GM12878 (cell line): ENCODE measurements around the gene ACTR1A.

Experiments used
- CTCF ChIP-seq, 3 experiments: IDR thresholded peaks in 2 of 3; conservative IDR thresholded peaks in 1 of 3; 2 replicates each; pipeline ENCODE4 v1.5.1; 2011; ENCODE audit warnings: low read depth in 3 of 3, low read length in 3 of 3, mild to moderate bottlenecking in 3 of 3, control low read depth in 2 of 3, moderate library complexity in 2 of 3, inconsistent platforms in 1 of 3, mixed read lengths in 1 of 3; ENCODE audit not compliant: control insufficient read depth in 2 of 3, insufficient read depth in 1 of 3; ENCODE audit errors: extremely low read depth in 1 of 3
- GABPA ChIP-seq: IDR thresholded peaks from 2 replicates; pipeline ENCODE4 v1.6.1; 2014; ENCODE audit warnings: antibody characterized with exemption, low read depth, mild to moderate bottlenecking, inconsistent platforms
- HDGF ChIP-seq: fragments of 450-650 bp; IDR thresholded peaks from 2 replicates; pipeline ENCODE4 v1.6.1; 2016; ENCODE audit warnings: antibody characterized with exemption
- NR2C2 ChIP-seq: IDR thresholded peaks from 2 replicates; pipeline ENCODE4 v1.6.1; 2011; ENCODE audit warnings: borderline replicate concordance, low read depth; ENCODE audit not compliant: control insufficient read depth, insufficient read length
- POLR2AphosphoS5 ChIP-seq: IDR thresholded peaks from 2 replicates; pipeline ENCODE4 v1.6.1; 2011; ENCODE audit warnings: mild to moderate bottlenecking, low read length, inconsistent platforms
- POU2F2 ChIP-seq: IDR thresholded peaks from 3 replicates; pipeline ENCODE4 v1.6.1; 2011; ENCODE audit warnings: low read depth, mild to moderate bottlenecking, low read length, borderline replicate concordance
- RAD51 ChIP-seq: fragments of 450-650 bp; IDR thresholded peaks from 2 replicates; pipeline ENCODE4 v1.6.1; 2016; ENCODE audit warnings: moderate library complexity, mild to moderate bottlenecking, inconsistent platforms
- SPI1 ChIP-seq: IDR thresholded peaks from 2 replicates; pipeline ENCODE4 v1.6.1; 2011; ENCODE audit warnings: low read depth, mild to moderate bottlenecking, low read length, moderate library complexity, borderline replicate concordance; ENCODE audit not compliant: insufficient read depth
- STAT3 ChIP-seq: IDR thresholded peaks from 2 replicates; pipeline ENCODE4 v1.6.1; 2011; ENCODE audit warnings: low read depth, low read length, improper control_type of control experiment
- TF ChIP-seq, protein P1 (sequence below): IDR thresholded peaks from 2 replicates; pipeline ENCODE4 v1.6.1; 2012; ENCODE audit warnings: low read length, inconsistent platforms
- TF ChIP-seq, protein P2 (sequence below): IDR thresholded peaks from 2 replicates; pipeline ENCODE4 v1.6.1; 2011; ENCODE audit warnings: low read depth, low read length, improper control_type of control experiment, borderline replicate concordance

- TF ChIP-seq RAD51 (no peak), CTCF (IDR thresholded peaks at IDR 0.05 in 2 of 3, conservative IDR thresholded peaks at IDR 0.05 in 1 of 3; ENCODE audit: control insufficient read depth in 2 of 3, extremely low read depth in 1 of 3, insufficient read depth in 1 of 3, low read depth in 3 of 3, low read length in 3 of 3) (no peak), POU2F2 (no peak), POLR2AphosphoS5 (no peak), STAT3 (no peak), NR2C2 (no peak), GABPA (no peak), HDGF (no peak), SPI1 (no peak)
- TF ChIP-seq, protein P1, sequence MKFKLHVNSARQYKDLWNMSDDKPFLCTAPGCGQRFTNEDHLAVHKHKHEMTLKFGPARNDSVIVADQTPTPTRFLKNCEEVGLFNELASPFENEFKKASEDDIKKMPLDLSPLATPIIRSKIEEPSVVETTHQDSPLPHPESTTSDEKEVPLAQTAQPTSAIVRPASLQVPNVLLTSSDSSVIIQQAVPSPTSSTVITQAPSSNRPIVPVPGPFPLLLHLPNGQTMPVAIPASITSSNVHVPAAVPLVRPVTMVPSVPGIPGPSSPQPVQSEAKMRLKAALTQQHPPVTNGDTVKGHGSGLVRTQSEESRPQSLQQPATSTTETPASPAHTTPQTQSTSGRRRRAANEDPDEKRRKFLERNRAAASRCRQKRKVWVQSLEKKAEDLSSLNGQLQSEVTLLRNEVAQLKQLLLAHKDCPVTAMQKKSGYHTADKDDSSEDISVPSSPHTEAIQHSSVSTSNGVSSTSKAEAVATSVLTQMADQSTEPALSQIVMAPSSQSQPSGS = no peak
- TF ChIP-seq, protein P2, sequence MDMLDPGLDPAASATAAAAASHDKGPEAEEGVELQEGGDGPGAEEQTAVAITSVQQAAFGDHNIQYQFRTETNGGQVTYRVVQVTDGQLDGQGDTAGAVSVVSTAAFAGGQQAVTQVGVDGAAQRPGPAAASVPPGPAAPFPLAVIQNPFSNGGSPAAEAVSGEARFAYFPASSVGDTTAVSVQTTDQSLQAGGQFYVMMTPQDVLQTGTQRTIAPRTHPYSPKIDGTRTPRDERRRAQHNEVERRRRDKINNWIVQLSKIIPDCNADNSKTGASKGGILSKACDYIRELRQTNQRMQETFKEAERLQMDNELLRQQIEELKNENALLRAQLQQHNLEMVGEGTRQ = no peak
Measured at GRCh38 chr10:102437515-102437914, 65.0 kb downstream of the ACTR1A start.
